WERI-Rb-1 (cell line): Measurements from ENCODE around the gene CS.
A peak's percentile ranks its signal among the peaks of the same experiment; 100 is the strongest.

Experiments used
- DNase-seq: peaks from one replicate; pipeline ENCODE4 v3.0.0-alpha.2; 2020
- H3K27ac ChIP-seq: fragments of 250-450 bp; sonication (Bioruptor Pico); 2 replicates; pipeline ENCODE4 v1.5.1; 2020; ENCODE audit warnings: mild to moderate bottlenecking, moderate library complexity
- H3K27me3 ChIP-seq: fragments of 250-450 bp; sonication (Bioruptor Pico); 2 replicates; pipeline ENCODE4 v1.5.1; 2021; ENCODE audit warnings: mild to moderate bottlenecking, low read depth, moderate library complexity; ENCODE audit not compliant: insufficient read depth, severe bottlenecking
- H3K36me3 ChIP-seq: fragments of 250-450 bp; sonication (Bioruptor Pico); 2 replicates; pipeline ENCODE4 v1.5.1; 2020; ENCODE audit warnings: mild to moderate bottlenecking, moderate library complexity
- H3K4me3 ChIP-seq: 2 replicates; pipeline ENCODE4 v1.5.1; 2011; ENCODE audit warnings: low read depth, mild to moderate bottlenecking, control low read depth, low read length
- H3K9me3 ChIP-seq: fragments of 250-450 bp; sonication (Bioruptor Pico); 2 replicates; pipeline ENCODE4 v1.5.1; 2021; ENCODE audit warnings: mild to moderate bottlenecking, moderate library complexity; ENCODE audit not compliant: severe bottlenecking
- CTCF ChIP-seq: IDR thresholded peaks from 2 replicates; pipeline ENCODE4 v1.5.1; 2011; ENCODE audit warnings: low read depth, mild to moderate bottlenecking, control low read depth, inconsistent platforms, low read length

Gene CS

DNA sequence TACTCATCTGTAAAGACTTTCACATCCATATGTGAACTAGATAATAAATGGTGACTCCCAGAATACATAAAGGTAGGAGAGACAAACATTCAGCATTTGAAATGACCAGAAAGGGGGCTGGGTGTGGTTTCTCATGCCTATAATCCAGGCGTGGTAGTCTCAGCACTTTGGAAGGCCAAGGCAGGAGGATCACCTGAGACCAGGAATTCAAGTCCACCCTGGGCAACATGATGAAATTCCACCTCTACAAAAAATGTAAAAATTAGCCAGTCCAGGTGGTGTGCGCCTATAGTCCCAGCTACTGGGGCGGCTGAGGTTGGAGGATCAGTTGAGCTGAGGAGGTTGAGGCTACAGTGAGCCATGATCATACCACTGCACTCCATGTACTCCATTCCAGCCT lies 4.1 kb upstream of the CS start:
- DNase-seq: no peak
- peaks cover 43% of the 10 kb centered on the region for H3K36me3 ChIP-seq

DNA sequence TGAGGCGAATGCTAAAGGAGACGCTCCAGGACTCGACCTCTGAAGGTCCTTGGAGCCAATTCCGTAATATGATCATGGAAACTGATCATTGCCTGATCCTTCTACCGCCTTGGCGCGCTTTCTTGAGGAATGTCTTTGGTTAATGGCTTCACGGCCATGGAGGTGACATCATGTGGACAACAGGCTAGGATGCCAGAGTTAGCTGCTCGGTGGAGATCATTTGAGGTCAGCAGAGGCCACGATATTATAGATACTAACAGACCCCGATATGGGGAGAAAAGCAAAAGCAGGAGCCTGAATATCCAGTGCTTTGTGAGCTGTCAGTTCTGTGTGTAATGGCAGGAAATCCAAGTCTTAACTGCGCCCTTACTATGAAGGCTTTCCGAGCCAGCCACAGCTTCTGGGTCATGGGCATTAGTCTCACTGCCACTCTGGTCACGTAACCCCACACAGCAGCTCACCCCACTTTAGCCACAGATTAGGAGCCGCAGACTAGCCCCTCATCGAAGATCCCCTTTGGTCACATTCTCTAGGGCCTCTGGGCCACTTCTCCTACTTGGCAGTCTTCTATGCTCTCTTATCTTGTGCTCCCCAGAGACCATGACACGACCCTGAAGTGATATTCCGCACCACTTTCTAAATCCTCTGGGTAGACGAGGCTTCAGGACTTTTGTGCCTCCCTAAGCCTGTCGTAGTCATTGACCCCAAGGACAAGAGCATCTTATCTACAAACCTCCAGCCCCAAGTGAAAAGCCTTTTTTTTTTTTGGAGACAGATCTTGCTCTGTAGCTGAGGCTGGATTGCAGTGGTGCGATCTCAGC lies 724 bp upstream of the CS start:
- H3K36me3 ChIP-seq: peaks cover 45% of the 10 kb centered on the region

More for the DNA sequence above, 4.1 kb upstream of the CS start:
- H3K4me3 ChIP-seq: no peak overlapping the region
- H3K9me3 ChIP-seq: no peaks in the 10 kb centered on the region
- no peak for TF ChIP-seq CTCF
- H3K27me3 ChIP-seq: no peaks in the 10 kb centered on the region
- H3K27ac ChIP-seq: no peak overlapping the region; the same call in 1 of the 2 replicates

GRCh38 chr12:56299308-56299852 lies 750 bp downstream of the CS start:
- Histone ChIP-seq H3K27ac (peak overlapping the region; percentile 86), H3K27me3 (no peaks in the 10 kb centered on the region), H3K9me3 (no peaks in the 10 kb centered on the region), H3K36me3 (peaks cover 47% of the 10 kb centered on the region), H3K4me3 (peak overlapping the region; percentile 71)
- no peak for DNase-seq
- TF ChIP-seq CTCF: no peak

More for the DNA sequence above, 724 bp upstream of the CS start:
- Histone ChIP-seq H3K4me3 (peak overlapping the region; percentile 71), H3K27me3 (no peaks in the 10 kb centered on the region), H3K9me3 (no peaks in the 10 kb centered on the region), H3K27ac (peak overlapping the region; percentile 77)
- TF ChIP-seq CTCF: no peak
- no peak for DNase-seq

DNA sequence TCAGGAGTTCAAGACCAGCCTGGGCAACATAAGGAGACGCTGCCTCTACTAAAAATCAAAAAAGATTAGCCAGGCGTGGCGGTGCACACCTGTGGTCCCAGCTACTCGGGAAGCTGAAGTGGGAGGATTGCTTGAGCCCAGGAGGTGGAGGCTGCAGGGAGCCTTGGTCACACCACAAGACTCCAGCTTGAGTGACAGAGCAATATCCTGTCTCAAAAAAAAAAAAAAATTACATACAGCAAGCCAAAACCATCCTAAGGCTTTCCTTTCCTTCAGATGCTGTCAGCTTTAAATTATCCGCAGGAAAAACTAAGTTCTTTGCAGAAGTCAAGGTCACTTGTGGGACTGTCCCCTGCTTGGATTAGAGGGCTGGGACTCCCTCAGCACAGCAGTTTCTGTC lies 1.3 kb downstream of the CS start:
- TF ChIP-seq CTCF: no peak
- DNase-seq: no peak
- no peaks in the 10 kb centered on the region for H3K9me3 ChIP-seq
- H3K36me3 ChIP-seq: peaks cover 46% of the 10 kb centered on the region
- H3K27ac ChIP-seq: no peak overlapping the region
- H3K27me3 ChIP-seq: no peaks in the 10 kb centered on the region
- H3K4me3 ChIP-seq: peak overlapping the region; percentile 71

- Histone ChIP-seq H3K4me3 (no peak overlapping the region), H3K9me3 (no peaks in the 10 kb centered on the region), H3K27me3 (no peaks in the 10 kb centered on the region), H3K27ac (no peak overlapping the region), H3K36me3 (peaks cover 57% of the 10 kb centered on the region)
- TF ChIP-seq CTCF: no peak
- DNase-seq: no peak
Measured at GRCh38 chr12:56297400-56297799, 2.7 kb downstream of the CS start.
